NOMO-1 treated with dmso at 0.1 percent for 144 hours (cell line): Measurements from ENCODE around the gene MT1HL1.
"Not testable (repeated sequence)": the region's sequence is repeated elsewhere in the genome, so short reads cannot be mapped to it uniquely, and the experiment has no call there.

ENCODE experiments used
- DNase-seq: peaks from one replicate; lab custom pipeline; 2025; ENCODE audit not compliant: unreplicated experiment; lab: John Stamatoyannopoulos, UW

Gene MT1HL1

DNA sequence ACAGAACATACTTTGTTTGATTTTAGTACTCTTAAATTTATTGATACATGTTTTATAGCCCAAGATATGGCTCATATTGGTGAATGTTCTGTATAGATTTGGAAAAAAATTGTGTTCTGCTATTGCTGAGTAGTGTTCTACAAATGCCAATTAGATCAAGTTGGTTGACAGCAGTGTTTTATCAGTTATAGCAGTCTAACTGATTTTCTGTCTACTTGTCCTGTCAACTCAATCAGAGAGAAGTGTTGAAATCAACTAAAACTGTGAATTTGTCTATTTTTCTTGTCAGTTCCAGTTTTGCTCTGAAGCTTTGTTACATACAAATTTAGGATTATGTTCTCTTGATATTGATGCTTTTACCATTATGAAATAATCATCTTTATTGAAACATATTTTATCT, 14.7 kb upstream of the MT1HL1 start:
- no peak for DNase-seq

DNA sequence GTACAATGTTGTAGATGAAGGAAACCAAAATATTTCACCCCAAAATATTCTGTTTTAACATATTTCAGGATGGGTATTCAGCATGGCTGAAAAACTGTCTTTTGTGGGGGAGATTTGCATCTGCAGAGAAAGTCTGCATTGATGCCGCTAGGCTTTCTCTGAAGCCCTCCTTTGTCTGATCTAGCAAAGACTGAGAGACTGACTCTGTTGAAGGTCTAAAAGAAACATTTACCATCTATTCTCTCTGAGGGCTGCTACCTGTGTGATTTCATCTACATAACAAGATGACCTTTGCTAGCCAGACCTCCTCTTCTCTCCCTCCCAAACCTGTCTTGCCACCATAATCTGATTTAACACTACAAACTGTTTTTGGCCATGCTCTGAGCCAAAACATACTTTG, 12.4 kb upstream of the MT1HL1 start:
- no peak for DNase-seq

GRCh38 chr1:237013608-237014007, 9.4 kb upstream of the MT1HL1 start:
- DNase-seq = no peak

DNA sequence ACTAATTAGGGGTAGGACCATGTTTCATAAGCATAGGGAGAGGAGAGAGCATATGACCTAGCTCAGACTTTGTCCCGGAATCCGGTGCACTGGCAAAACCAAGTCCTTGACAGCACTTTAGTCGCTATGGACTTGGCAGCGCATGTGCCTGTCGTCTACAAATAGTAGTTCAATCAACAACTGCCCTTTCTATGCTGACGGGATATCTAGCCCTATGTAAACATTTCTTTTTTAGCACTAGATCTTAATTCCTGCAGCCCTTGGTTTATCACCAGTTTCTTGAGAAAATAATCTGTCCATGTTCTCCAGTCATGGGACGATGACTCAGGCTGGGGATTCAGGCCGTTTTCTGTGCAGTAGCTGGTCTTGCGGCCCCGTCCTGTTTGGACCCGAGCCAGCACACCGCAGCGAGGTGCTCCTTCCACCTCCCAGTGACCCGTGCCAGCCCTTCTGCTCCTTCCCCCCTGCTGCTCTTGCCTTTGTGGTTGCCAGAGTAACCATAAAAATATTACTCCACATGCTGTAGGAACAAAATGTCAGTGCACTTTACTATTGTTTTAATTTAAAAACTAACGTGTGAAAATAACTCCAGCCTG, 8.6 kb upstream of the MT1HL1 start:
- DNase-seq = no peak

GRCh38 chr1:237012361-237012760, 8.1 kb upstream of the MT1HL1 start:
- DNase-seq = no peak

GRCh38 chr1:237011432-237011831, 7.2 kb upstream of the MT1HL1 start:
- DNase-seq = no peak

DNA sequence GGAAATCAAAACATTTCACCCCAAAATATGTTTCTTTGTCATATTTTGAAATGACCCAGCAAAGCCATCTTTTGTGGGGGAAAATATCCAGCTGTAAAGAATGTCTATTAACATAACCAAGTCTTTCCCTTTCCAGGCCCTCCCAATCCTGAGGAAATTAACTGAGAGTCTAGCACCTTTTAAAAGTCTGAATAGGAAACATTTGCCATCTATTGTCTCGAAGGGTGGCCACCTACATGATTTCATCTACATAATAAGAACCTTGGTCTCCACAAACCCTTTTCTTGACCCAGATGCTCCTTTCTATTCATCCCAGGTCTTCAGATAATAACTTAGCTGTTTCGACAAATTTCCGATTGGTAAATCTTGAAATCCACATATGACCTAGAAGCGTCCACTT, 5.4 kb upstream of the MT1HL1 start:
- DNase-seq = no peak

DNA sequence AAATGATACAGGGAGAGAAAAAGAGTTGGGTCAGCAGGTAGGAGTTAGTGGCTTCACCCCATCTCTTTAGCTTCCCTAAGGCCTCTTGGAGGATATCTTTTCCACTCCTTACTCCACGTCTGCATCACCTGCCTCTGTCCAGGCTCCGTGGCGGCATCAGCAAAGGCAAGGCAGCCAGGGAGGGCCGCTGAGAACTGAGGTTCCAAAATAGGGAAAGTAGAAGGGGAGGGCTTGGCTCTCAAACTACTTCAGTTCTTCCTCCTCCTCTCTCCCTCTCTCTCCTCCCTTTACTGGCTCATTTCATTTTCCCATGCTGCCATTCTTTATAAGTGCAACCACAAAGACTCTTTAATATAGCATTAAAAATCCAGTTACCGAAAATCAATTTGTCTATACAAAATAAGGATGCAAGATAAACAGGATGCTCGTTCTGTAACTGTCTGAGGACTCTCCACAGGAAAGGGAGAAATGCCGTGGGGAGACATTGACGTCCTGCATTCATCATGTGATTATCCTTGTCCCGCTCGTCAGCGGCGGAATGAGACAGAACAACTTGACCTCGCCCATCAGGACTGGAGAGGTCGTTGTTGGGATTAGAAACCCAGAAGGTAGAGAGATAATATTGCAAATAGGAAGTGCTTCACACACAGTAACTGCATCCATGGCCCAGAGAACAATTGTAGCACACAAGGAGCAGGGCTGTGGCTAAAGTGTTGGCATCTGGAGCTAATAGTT, 3.1 kb upstream of the MT1HL1 start:
- DNase-seq = no peak

DNA sequence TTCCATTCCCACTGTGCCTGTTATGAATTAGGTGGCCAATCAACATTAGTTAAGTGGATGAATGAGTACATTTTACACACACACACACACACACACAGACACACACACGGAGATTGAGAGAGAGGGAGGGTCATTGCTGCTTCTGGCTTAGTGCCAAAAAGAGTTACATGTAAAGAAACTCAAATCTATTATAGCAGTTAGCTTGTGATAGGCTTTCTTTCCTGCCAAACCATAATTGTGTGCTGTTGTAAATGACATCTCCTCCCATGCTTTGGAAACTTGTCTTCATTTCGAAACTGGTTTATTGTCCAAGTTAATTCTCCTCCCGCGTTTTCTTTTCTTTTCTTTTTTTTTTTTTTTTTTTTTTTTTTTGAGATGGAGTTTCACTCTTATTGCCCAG, 1.4 kb upstream of the MT1HL1 start:
- no peak for DNase-seq

DNA sequence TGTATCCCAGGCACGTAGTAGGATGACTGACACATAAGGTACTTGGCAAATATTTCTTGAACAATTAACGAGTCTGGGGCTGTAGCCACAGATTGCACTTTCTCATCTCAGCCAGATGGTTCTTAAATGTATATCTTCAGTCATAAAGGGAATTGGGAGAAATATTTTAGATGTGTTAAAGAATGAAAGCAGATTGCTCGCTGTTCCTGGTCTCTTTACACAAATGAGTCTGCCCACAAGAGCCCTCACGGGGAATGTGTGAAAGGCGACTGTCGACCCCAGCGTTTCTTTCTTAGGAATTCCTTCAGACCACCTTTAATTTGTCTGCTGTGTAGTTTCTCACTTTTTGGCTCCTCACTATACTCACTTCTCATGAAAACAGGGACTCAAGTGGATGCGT, 725 bp downstream of the MT1HL1 start:
- no peak for DNase-seq

- no peak for DNase-seq
Observed at GRCh38 chr1:237000191-237000590, 4.0 kb downstream of the MT1HL1 start.

- no peak for DNase-seq
Observed at GRCh38 chr1:236998546-236998945, 5.7 kb downstream of the MT1HL1 start.

GRCh38 chr1:236997882-236998281, 6.4 kb downstream of the MT1HL1 start:
- no peak for DNase-seq

GRCh38 chr1:236997361-236997760, 6.9 kb downstream of the MT1HL1 start:
- no peak for DNase-seq

GRCh38 chr1:236994450-236994849, 9.8 kb downstream of the MT1HL1 start:
- no peak for DNase-seq

DNA sequence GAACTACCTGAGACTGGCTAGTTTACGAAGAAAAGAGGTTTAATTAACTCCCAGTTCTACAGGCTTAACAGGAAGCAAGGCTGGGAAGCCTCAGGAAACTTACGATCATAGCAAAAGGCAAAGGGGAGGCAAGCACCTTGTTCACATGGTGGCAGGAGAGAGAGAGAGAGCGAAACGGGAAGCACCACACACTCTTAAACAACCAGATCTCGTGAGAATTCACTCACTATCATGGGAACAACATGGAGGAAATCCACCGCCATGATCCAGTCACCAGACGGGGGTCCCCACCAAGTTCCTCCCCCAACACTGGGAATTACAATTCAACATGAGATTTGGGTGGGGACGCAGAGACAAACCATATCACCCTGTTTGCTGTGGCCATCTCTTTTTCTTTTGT, 11.8 kb downstream of the MT1HL1 start:
- no peak for DNase-seq

DNA sequence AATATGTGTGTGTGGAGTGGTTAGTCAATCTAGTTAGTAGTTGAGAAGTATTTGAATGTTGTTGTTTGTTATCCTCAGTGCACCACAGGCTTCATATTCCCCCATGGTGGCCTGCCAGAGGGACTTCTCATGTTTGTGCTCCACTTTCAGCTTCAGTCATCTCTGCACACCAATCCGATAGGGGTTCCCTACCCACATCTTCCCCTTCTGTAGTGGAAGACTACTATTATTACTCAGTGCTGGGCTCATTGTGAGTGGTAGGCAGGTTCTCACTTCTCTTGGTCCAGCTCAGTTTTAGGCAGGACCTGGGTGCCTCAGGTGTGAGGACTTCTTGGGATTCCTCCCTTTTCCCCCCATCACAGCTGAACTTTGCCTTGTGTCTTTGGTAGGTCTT, 14.2 kb downstream of the MT1HL1 start:
- no peak for DNase-seq

GRCh38 chr1:236989290-236990051, 14.8 kb downstream of the MT1HL1 start:
- no peak for DNase-seq

- no peak for DNase-seq
Observed at GRCh38 chr1:236983818-236984217, 20.4 kb downstream of the MT1HL1 start.

GRCh38 chr1:236982380-236982779, 21.9 kb downstream of the MT1HL1 start:
- no peak for DNase-seq

DNA sequence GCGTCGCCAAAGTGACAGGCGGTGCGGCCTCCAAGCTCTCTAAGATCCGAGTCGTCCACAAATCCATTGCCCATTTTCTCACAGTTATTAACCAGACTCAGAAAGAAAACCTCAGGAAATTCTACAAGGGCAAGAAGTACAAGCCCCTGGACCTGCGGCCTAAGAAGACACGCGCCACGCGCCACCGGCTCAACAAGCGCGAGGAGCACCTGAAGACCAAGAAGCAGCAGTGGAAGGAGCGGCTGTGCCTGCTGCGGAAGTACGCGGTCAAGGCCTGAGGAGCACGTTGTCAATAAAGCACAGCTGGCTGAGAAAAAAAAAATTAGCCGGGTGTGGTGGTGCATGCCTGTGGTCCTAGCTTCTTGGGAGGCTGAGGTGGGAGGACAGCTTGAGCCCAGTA, 22.8 kb downstream of the MT1HL1 start:
- not testable (repeated sequence) for DNase-seq

DNA sequence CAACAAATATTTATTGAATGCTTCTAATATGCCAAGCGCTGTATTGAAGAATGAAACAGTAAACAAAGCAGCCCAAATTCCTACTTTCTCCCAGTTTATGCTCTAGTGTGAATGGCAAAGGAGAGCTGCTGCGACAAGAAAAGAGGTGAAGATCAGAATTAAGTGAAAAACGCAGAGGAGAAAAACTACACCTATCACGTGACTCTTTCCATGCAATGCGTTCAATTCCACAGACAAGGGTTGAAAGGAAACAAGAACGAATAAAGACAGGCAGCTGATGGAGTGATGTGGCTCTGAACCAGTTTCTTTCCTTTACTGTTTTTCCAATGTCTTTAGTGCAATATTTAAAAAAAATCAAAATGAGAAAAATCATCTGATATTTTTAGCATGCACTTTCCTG, 23.6 kb downstream of the MT1HL1 start:
- no peak for DNase-seq
